Forelimb muscle (tissue), 1 donor: ENCODE results near the gene PBX1. TPM values are rescaled to one million over a fixed set of nuclear protein-coding genes. Genes with fewer than 3 reads are reported as not detected.

Experiments used
- DNase-seq: peaks from one replicate; pipeline ENCODE4 v3.0.0-alpha.2; 2013; ENCODE audit warnings: low read depth
- polyA plus RNA-seq: library from polyadenylated mRNA; unstranded; fragments of 120-200 nt; gene quantifications from one replicate; pipeline ENCODE4 v1.2.1, GENCODE V29; 2013; ENCODE audit not compliant: insufficient read length

Gene PBX1
- polyA plus RNA-seq, 1 donor, result 57.3 TPM

DNA sequence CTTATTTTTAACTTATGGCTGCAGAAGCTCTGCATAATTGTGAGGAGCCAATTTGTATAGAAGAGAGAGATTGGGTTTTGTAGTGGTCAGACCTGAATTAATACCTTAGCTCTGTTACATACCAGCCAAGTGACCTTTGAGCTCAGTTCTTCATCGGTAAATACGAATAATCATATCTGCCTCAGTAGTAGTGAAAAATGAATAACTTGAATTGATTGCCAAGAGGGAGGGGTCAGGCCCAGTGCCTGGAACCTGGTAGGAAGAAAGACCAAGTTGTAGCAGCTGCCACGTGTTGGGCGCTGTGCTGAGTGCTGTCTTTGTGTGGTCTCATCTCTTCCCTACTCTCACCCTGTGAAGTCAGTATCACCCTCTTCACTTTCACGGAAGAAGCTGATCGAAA, 247.5 kb downstream of the PBX1 start:
- no peak for DNase-seq

- DNase-seq, result peak; percentile 11
Measured at GRCh38 chr1:164813776-164814175, 254.8 kb downstream of the PBX1 start.

- DNase-seq, result no peak
Measured at GRCh38 chr1:164821648-164822047, 262.7 kb downstream of the PBX1 start.

DNA sequence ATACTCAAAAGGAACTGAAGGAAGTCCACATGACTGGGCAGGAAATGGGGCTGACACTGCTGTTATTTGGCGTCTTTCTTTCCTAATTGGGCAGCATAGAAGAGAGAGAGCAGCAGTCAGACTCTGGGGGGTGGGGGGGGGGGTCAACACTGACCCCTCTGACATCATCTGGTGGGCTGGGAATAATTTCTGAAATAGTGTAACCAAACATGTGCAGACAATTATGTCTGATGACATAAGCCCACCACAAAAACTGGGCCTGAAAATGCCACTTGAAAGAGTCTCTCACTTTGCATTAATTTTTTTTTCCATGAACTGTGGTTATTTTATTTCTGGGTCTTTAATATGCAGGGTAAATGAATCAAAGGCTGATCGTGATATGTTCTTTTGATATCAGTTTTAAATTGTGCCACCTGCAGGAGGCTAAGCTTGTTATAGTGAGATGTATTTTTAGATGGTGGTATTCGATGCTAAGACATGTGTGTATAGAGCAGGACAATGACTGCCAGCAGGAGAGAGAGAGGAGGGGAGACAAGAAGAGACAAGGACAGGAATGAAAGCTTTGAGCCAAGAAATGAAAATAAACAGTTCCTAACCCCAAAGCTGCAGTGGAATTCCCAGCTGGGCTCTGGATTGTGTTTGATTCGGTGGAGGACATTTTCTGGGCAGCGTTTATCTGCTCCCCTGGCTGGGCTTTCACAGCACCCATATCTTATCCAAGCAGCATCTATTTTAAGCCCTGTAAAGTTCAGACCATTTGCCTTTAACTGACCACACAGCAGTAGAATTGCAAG, 264.7 kb downstream of the PBX1 start:
- DNase-seq, result no peak

GRCh38 chr1:164824542-164824941, 265.6 kb downstream of the PBX1 start:
- DNase-seq, result no peak

- no peak for DNase-seq
Measured at GRCh38 chr1:164830628-164831027, 271.6 kb downstream of the PBX1 start.

DNA sequence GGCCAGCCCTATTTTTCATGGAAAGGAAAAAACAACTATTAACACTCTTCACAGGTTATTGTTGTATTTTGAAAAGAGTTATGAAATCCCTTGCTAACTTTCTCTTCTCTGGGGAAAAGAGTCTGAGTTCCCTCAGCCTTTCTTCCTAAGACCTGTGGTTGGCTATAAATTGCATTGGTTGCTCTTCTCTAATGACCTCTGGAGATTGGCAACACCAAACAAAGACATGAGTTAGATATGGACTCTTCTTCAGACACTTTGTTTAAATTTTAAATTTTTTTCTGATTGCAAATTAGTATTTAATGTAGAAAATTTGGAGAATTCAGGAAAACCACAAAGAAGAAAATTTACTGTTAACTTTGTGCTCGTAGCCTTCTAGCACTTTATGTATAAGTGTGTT, 275.7 kb downstream of the PBX1 start:
- DNase-seq, result no peak

- no peak for DNase-seq
Measured at GRCh38 chr1:164836614-164837018, 277.6 kb downstream of the PBX1 start.

DNA sequence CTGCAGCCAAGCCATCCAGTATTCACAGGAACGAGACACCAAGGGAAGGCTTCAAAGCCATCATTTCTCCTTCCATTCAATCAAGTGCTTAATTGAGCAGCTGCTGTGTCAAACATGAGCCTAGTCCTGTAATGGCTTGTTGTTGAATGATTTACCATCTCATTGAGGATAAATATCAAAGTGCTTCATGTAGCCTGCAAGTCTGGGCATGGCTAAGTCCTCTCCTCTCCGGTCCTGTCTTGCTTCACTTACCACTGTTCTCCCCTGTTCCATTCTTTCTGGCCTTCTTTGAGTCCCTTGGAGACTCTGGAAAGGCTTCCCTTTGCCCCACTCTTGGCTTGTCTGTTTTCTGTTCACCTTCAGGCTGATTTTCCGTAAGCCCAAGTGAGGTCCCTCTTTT, 279.8 kb downstream of the PBX1 start:
- no peak for DNase-seq

- no peak for DNase-seq
Measured at GRCh38 chr1:164840936-164841335, 282.0 kb downstream of the PBX1 start.

- no peak for DNase-seq
Measured at GRCh38 chr1:164841702-164842465, 282.9 kb downstream of the PBX1 start.

DNA sequence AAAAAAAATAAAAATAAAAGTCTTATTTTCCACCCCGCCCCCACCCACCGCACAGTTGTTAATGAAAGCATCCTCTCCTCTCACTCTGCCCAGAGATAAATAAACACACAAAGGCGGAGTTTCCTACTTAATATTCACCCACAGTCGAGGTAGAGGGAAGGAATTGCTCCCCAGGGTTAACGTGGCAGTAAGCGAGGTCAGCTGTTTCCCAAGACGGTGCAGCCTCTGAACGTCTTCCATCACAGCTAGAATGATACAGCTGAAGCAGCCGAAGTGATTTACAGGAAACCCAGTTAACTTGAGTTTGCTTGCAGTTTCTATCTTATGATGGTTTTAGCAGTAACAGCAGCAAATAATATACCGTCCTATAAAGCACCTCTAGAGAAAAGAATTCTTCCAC, 283.9 kb downstream of the PBX1 start:
- DNase-seq, result no peak

- no peak for DNase-seq
Measured at GRCh38 chr1:164843743-164844500, 284.9 kb downstream of the PBX1 start.

GRCh38 chr1:164846731-164847691, 288.0 kb downstream of the PBX1 start:
- no peak for DNase-seq

GRCh38 chr1:164853146-164853545, 294.2 kb downstream of the PBX1 start:
- DNase-seq, result no peak

GRCh38 chr1:164855716-164856329, 296.8 kb downstream of the PBX1 start:
- DNase-seq, result no peak

DNA sequence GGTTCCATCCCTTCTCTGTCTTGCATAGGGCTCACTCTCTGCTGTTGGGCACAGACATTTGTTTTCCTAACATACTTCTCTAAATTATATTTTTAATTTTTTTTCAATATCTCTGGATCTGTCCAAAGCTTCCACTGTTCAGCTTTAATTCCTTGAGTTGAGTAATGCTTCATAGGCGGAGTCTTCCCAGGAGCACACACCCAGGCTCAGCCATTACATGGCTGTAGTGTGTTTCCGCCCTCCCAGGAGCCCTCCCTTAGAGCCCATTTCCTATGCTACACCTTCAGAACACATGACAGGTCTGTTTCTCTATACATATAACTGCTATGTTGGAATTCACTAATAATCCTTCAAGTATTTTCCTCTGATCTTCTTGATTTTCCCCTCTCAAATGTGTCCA, 297.4 kb downstream of the PBX1 start:
- DNase-seq, result no peak

- no peak for DNase-seq
Measured at GRCh38 chr1:164857439-164857838, 298.5 kb downstream of the PBX1 start.

GRCh38 chr1:164858096-164858632, 299.2 kb downstream of the PBX1 start:
- DNase-seq, result no peak

DNA sequence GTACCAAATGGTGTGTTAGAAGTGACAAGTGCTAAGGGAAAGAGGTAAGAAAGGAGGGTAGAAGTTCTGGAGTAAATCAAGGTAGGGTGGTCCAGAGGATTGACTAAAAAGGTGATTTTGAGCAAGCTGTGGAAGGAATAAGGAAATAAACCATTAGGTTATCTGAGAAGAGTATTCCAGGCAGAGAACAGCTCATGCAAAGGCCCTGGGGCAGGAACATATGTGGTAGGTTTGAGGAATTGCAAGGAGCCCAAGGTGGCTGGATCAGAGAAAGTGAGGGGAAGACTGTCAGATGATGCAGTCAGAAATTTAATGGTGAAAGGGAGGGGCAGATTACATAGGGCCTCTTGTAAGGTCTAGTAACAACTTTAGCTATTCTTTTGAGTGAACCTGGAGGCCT, 302.6 kb downstream of the PBX1 start:
- no peak for DNase-seq

DNA sequence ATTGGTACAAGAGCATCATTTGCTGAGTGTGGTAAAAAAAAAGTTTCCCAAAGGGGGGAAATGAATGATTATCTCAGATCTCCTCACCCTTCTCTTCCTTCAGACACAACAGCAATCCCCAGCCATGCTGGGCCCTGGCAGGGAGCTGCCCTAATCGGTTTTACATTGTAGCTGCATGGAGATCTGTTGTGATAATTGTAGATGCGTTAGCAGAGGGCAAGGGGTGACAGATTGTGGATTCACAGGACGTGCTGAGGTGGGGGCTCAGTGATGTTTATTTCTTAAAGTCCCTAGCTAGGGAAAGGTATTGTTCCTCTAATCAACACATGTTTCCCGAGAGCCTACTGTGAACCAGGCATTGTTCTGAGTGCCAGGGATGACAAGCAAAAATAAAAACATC, 304.1 kb downstream of the PBX1 start:
- no peak for DNase-seq
